SK-N-SH (cell line): ENCODE results near the gene FZR1. TPM values are rescaled to one million over a fixed set of nuclear protein-coding genes. Genes with fewer than 3 reads are reported as not detected.

ENCODE experiments used
- CTCF ChIA-PET: fragments of 300-600, 350-600 bp; formaldehyde crosslinking; extraction: SDS; loops from one replicate; lab custom pipeline; 2021; lab: Yijun Ruan, JAX
- POLR2A ChIA-PET: fragments of 350-600 bp; sonication (Branson Sonifier 250); formaldehyde crosslinking; extraction: SDS; loops from one replicate; lab custom pipeline; 2020; ENCODE audit warnings: antibody characterized with exemption, inconsistent platforms; lab: Yijun Ruan, JAX
- DNase-seq: peaks from one replicate; pipeline ENCODE4 v3.0.0; 2012
- H2AFZ ChIP-seq: fragments of 200-600 bp; sonication (generic); 2 replicates; pipeline ENCODE4 v1.8.1; 2016; ENCODE audit warnings: antibody characterized with exemption, mild to moderate bottlenecking, low read depth
- H3F3A ChIP-seq: fragments of 200-600 bp; sonication (generic); replicated peaks from 2 replicates; pipeline ENCODE3; 2016; ENCODE audit warnings: antibody characterized with exemption, mild to moderate bottlenecking; ENCODE audit not compliant: insufficient read depth
- H3K27ac ChIP-seq, 2 experiments: fragments of 200-500 bp in 1 of 2; fragments of 200-600 bp in 1 of 2; sonication (Bioruptor generic) in 1 of 2; sonication (generic), shearing (Covaris generic) in 1 of 2; 2 replicates each; pipeline versions ENCODE4 v1.5.1 to v1.6.1; 2014 to 2016; ENCODE audit warnings: low read depth in 2 of 2, inconsistent platforms in 1 of 2, low read length in 1 of 2, mild to moderate bottlenecking in 1 of 2, mixed read lengths in 1 of 2
- H3K27me3 ChIP-seq: fragments of 200-600 bp; sonication (generic), shearing (Covaris generic); 2 replicates; pipeline ENCODE4 v1.6.1; 2016; ENCODE audit warnings: mixed run types; ENCODE audit not compliant: insufficient read depth
- H3K36me3 ChIP-seq, 2 experiments: fragments of 200-500 bp in 1 of 2; fragments of 200-600 bp in 1 of 2; sonication (Bioruptor generic) in 1 of 2; sonication (generic) in 1 of 2; replicated peaks in 1 of 2; 2 replicates each; pipeline versions ENCODE3 to v1.5.1; 2014 to 2016; ENCODE audit warnings: low read length in 1 of 2, mild to moderate bottlenecking in 1 of 2; ENCODE audit not compliant: insufficient read depth in 2 of 2, control insufficient read depth in 1 of 2
- H3K4me1 ChIP-seq, 2 experiments: fragments of 200-500 bp in 1 of 2; fragments of 200-600 bp in 1 of 2; sonication (Bioruptor generic) in 1 of 2; sonication (generic), shearing (Covaris generic) in 1 of 2; 2 replicates each; pipeline versions ENCODE4 v1.5.1 to v1.6.1; 2014 to 2016; ENCODE audit warnings: low read depth in 1 of 2, low read length in 1 of 2, mixed run types in 1 of 2; ENCODE audit not compliant: insufficient read depth in 2 of 2, control insufficient read depth in 1 of 2
- H3K4me2 ChIP-seq: fragments of 200-600 bp; sonication (generic), shearing (Covaris generic); 2 replicates; pipeline ENCODE4 v1.6.1; 2017; ENCODE audit warnings: mixed run types
- H3K4me3 ChIP-seq, 2 experiments: fragments of 200-500 bp in 1 of 2; fragments of 200-600 bp in 1 of 2; sonication (Bioruptor generic) in 1 of 2; sonication (generic), shearing (Covaris generic) in 1 of 2; 2 replicates each; pipeline versions ENCODE4 v1.5.1 to v1.8.1; 2014 to 2016; ENCODE audit warnings: low read depth in 2 of 2, inconsistent platforms in 1 of 2, low read length in 1 of 2, mild to moderate bottlenecking in 1 of 2, mixed read lengths in 1 of 2, moderate library complexity in 1 of 2
- H3K79me2 ChIP-seq: fragments of 200-600 bp; sonication (generic); 2 replicates; pipeline ENCODE4 v1.8.1; 2017; ENCODE audit warnings: mild to moderate bottlenecking; ENCODE audit not compliant: insufficient read depth
- H3K9ac ChIP-seq: fragments of 200-600 bp; sonication (generic); 2 replicates; pipeline ENCODE4 v1.6.1; 2017; ENCODE audit warnings: mixed run types
- H3K9me2 ChIP-seq: fragments of 200-600 bp; sonication (generic); 2 replicates; pipeline ENCODE4 v1.6.1; 2017; ENCODE audit warnings: mixed run types
- H3K9me3 ChIP-seq: fragments of 200-600 bp; sonication (generic); 2 replicates; pipeline ENCODE4 v1.6.1; 2017; ENCODE audit warnings: mixed run types, mild to moderate bottlenecking, moderate library complexity
- H4K20me1 ChIP-seq: fragments of 200-600 bp; sonication (generic); 2 replicates; pipeline ENCODE4 v1.6.1; 2017; ENCODE audit warnings: mild to moderate bottlenecking, mixed run types; ENCODE audit not compliant: insufficient read depth
- EP300 ChIP-seq, 2 experiments: IDR thresholded peaks; 2 replicates each; pipeline versions ENCODE4 v1.4.0 to v1.6.1; 2012; ENCODE audit warnings: borderline replicate concordance in 1 of 2, low read depth in 1 of 2, low read length in 1 of 2
- FOSL2 ChIP-seq: IDR thresholded peaks from 2 replicates; pipeline ENCODE4 v1.4.0; 2012; ENCODE audit warnings: low read depth, mild to moderate bottlenecking, moderate library complexity, borderline replicate concordance
- FOXJ3 ChIP-seq: sonication (generic); formaldehyde crosslinking; IDR thresholded peaks from 2 replicates; pipeline ENCODE4 v1.5.1; 2020; ENCODE audit warnings: mild to moderate bottlenecking, missing genetic modification reagents
- JUND ChIP-seq: IDR thresholded peaks from 2 replicates; pipeline ENCODE4 v1.4.0; 2012
- MXI1 ChIP-seq: IDR thresholded peaks from 2 replicates; pipeline ENCODE4 v1.6.1; 2012; ENCODE audit warnings: mild to moderate bottlenecking, low read depth, low read length, improper control_type of control experiment
- POLR2AphosphoS5 ChIP-seq: IDR thresholded peaks from 2 replicates; pipeline ENCODE4 v1.6.1; 2012; ENCODE audit warnings: low read depth, low read length
- RCOR1 ChIP-seq: fragments of 150-350 bp; IDR thresholded peaks from 2 replicates; pipeline ENCODE4 v1.6.1; 2017; ENCODE audit warnings: antibody characterized with exemption, low read length
- SIN3A ChIP-seq: IDR thresholded peaks from 2 replicates; pipeline ENCODE4 v1.6.1; 2012; ENCODE audit warnings: low read depth, mild to moderate bottlenecking, low read length, moderate library complexity, borderline replicate concordance
- TCF12 ChIP-seq: IDR thresholded peaks from 2 replicates; pipeline ENCODE4 v1.4.0; 2012
- TEAD4 ChIP-seq: IDR thresholded peaks from 2 replicates; pipeline ENCODE4 v1.4.0; 2012; ENCODE audit warnings: mild to moderate bottlenecking, borderline replicate concordance; ENCODE audit not compliant: insufficient read depth
- USF1 ChIP-seq: IDR thresholded peaks from 2 replicates; pipeline ENCODE4 v1.4.0; 2012; ENCODE audit warnings: low read depth, borderline replicate concordance
- YY1 ChIP-seq: IDR thresholded peaks from 2 replicates; pipeline ENCODE4 v1.4.0; 2012; ENCODE audit warnings: low read depth, mild to moderate bottlenecking
- WGBS: methylation state at CpG from one replicate; pipeline ENCODE4 v1.1.6; 2017; ENCODE audit warnings: low lambda C conversion rate; 5-methylcytosine and 5-hydroxymethylcytosine counted together
- polyA plus RNA-seq, 3 experiments: library from polyadenylated mRNA; depleted of rRNA; stranded (reverse); fragments of >200 nt; gene quantifications; 2 replicates each; pipeline ENCODE4 v1.2.3, GENCODE V29; 2012
- TF ChIP-seq, protein P1 (sequence below): IDR thresholded peaks from 2 replicates; pipeline ENCODE4; 2012

The FZR1 gene
- polyA plus RNA-seq, 1 of the 3 experiments (the other 2 are of a cell fraction): 36.3 TPM

DNA sequence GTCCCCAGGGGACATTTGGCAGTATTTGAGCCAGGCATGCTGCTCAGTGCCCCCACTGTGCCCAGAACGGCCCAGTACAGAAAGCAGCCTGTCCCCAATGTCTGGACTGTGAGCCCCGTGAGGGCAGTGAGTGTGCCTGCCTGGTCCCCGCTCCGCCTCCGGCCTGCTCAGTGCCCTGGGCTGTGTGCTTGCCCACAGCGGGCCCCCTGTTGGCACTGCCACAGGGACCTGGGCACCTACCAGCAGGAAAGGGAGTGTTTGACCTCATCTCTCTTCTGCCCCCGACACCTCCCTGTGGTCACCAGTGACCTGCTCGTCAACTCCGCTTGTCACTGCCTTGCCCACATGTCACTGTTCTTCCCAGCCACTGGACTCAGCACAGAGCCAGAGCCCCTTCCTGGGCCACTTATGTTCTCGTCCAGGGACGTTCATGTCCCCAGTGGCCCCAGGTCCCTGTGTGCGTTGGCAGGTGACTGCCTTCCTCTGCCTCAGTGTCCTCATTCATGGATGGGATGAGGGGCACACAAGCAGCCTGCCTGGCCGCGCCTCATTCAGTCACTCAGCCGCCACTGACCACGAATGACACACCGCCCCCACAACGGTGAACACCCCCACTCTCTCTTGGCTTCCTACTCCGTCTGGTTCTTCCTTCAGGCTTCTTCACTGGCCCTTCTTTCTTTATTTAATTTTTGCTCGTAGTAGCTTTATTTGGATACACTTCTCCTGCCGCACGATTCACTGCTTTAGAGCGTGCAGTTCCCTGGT lies 2.8 kb downstream of the FZR1 start:
- Histone ChIP-seq H3K4me3 (no peak overlapping the region), H3K9me3 (no peaks in the 10 kb centered on the region), H2AFZ (no peak overlapping the region), H3K9ac (no peak overlapping the region), H3K27ac (peak overlapping the region in 1 of 2 experiments; percentile 50; a peak in 2 of 4 replicates), H3F3A (peaks cover 13% of the 10 kb centered on the region), H3K36me3 (peaks cover 0 to 7% of the 10 kb centered on the region in 2 experiments), H3K9me2 (no peaks in the 10 kb centered on the region), H3K4me1 (peaks cover 11% of the 10 kb centered on the region in 2 experiments; a peak in 2 of 4 replicates), H3K27me3 (no peaks in the 10 kb centered on the region), H3K4me2 (peak overlapping the region; percentile 7), H4K20me1 (peaks cover 63% of the 10 kb centered on the region), H3K79me2 (peaks cover 78% of the 10 kb centered on the region)
- 88% methylated on average over 17 of the region's 23 CpGs for WGBS
- ChIA-PET POLR2A (no interaction called here), CTCF (no interaction called here)
- DNase-seq: no peak
- no peak for TF ChIP-seq POLR2AphosphoS5
- no peak for TF ChIP-seq MXI1
- TF ChIP-seq JUND: no peak
- TF ChIP-seq EP300 (IDR thresholded peaks at IDR 0.05; ENCODE audit: borderline replicate concordance in 1 of 2, low read depth in 1 of 2, low read length in 1 of 2): no peak
- no peak for TF ChIP-seq TEAD4
- TF ChIP-seq FOXJ3: no peak
- TF ChIP-seq RCOR1: no peak
- TF ChIP-seq SIN3A: no peak
- no peak for TF ChIP-seq USF1

DNA sequence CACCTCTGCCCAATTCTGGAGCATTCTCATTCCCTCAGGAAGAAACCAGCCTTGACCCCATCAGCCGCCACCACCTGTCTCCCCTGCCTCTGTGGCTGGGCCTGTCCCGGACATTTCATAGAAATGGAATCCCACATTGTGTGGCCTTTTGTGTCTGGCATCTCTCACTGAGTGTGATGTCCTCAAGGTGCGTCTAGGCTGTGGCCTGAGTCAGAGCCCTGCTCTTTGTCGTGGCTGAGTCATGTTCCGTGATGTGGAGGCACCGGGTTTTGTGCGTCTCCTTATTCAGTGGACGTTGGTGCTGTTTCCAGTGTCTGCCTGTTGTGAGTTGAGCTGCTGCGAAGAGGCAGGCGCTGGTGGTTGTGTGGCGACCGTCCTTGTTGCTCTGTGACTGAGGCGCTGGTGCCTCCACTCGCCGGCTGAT lies 3.5 kb downstream of the FZR1 start:
- peaks cover 85% of the 10 kb centered on the region for H3K79me2 ChIP-seq
- no peak overlapping the region for H2AFZ ChIP-seq
- H3K36me3 ChIP-seq: peaks cover 0 to 7% of the 10 kb centered on the region in 2 experiments
- H3K4me3 ChIP-seq: no peak overlapping the region
- no peak for DNase-seq
- TF ChIP-seq, protein P1, sequence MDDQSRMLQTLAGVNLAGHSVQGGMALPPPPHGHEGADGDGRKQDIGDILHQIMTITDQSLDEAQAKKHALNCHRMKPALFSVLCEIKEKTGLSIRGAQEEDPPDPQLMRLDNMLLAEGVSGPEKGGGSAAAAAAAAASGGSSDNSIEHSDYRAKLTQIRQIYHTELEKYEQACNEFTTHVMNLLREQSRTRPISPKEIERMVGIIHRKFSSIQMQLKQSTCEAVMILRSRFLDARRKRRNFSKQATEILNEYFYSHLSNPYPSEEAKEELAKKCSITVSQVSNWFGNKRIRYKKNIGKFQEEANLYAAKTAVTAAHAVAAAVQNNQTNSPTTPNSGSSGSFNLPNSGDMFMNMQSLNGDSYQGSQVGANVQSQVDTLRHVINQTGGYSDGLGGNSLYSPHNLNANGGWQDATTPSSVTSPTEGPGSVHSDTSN: peak; percentile 42; the same call in 1 of the 2 replicates
- TF ChIP-seq FOXJ3 (no peak), EP300 (IDR thresholded peaks at IDR 0.05; ENCODE audit: borderline replicate concordance in 1 of 2, low read depth in 1 of 2, low read length in 1 of 2) (no peak), YY1 (no peak), FOSL2 (peak; percentile 65; the same call in 1 of the 2 replicates), TCF12 (peak; percentile 75)
- H3K27ac ChIP-seq: peak overlapping the region in 1 of 2 experiments; percentile 50; a peak in 2 of 4 replicates
- no peaks in the 10 kb centered on the region for H3K27me3 ChIP-seq
- peaks cover 70% of the 10 kb centered on the region for H4K20me1 ChIP-seq
- peaks cover 13% of the 10 kb centered on the region for H3F3A ChIP-seq
- POLR2A ChIA-PET: interaction anchor here (0.5 kb wide), 1 partner anchor 43 kb away, joined by 4 read pairs; no protein-coding TSS in a partner anchor
- CTCF ChIA-PET: no interaction called here
- H3K9ac ChIP-seq: no peak overlapping the region
- H3K4me1 ChIP-seq: peaks cover 11% of the 10 kb centered on the region in 2 experiments; a peak in 2 of 4 replicates
- H3K9me2 ChIP-seq: no peaks in the 10 kb centered on the region
- H3K9me3 ChIP-seq: no peaks in the 10 kb centered on the region
- 52% methylated on average over 5 of the region's 15 CpGs for WGBS
- H3K4me2 ChIP-seq: peak overlapping the region; percentile 7
